ENCODE data around the gene OVCH1. TPM values are rescaled to one million over a fixed set of nuclear protein-coding genes. Genes with fewer than 3 reads are reported as not detected.
A peak's percentile ranks its signal among the peaks of the same experiment; 100 is the strongest.

OVCH1 gene
- total and polyA plus RNA-seq, 9 of the 15 experiments (the other 6 are each of a cell fraction or from before 2014, with no cell fraction given) = not detected

DNA sequence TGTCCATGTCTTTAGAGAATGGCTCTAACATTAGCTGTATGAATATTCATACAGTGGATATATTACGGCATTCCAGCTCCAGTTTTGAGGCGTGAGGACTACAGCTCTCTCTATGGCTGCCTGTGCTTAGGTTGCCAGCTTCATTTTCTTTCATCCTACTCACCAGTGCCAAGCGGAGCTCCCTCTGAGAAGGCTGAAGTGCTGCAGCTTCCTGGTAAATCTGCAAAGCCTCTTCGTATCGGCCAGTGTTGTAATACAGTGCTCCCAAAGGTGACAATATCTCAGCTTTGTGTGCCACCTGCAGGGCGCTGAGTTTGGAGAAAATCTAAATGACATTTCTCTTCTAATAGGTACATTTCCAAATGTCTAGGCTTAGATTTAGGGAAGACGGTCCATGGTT, 19.8 kb upstream of the OVCH1 start:
- DNase-seq (ENCODE audit: extremely low read depth in 1 of 4, low spot score in 3 of 4) (peak in 2 of 4 experiments; percentile 5), FAIRE-seq (no peak), ATAC-seq (peak; percentile 70)
- no peak overlapping the region for H3K4me2 ChIP-seq (ENCODE audit: insufficient read depth, low read length)
- no TSS peak for BruUV-seq (replicated peaks)
- H4K20me1 ChIP-seq (replicated peaks; ENCODE audit: control insufficient read depth, insufficient read depth, low read length) = no peaks in the 10 kb centered on the region
- 0 out of 2 replicates have a peak overlapping the region, but pooled peaks have one; percentile 4 for H2AFZ ChIP-seq (ENCODE audit: low read depth, low read length)
- intact Hi-C loops (cut with micrococcal nuclease) (loop anchor here (1.0 kb wide), 1 partner anchor 208 kb away; no protein-coding TSS in a partner anchor), in situ Hi-C loops (cut with MboI) (no loop called here)
- H3K79me2 ChIP-seq (ENCODE audit: control insufficient read depth, insufficient read depth, low read length) = no peaks in the 10 kb centered on the region
- H3K27ac ChIP-seq (ENCODE audit: extremely low read depth, low read depth, low read length) = no peak overlapping the region
- POLR2A ChIA-PET = interaction anchor here (0.6 kb wide), 1 partner anchor 993 kb away, joined by 3 read pairs; no protein-coding TSS in a partner anchor
- H3K9me1 ChIP-seq (ENCODE audit: control insufficient read depth, insufficient read depth, low read length) = no peaks in the 10 kb centered on the region
- no peaks in the 10 kb centered on the region for H3K9me3 ChIP-seq (replicated peaks; ENCODE audit: control insufficient read depth, insufficient read depth, low read depth, low read length)
- H3K4me3 ChIP-seq = no peak overlapping the region
- CTCF ChIA-PET (ENCODE audit: low intra/inter-chr PET ratio) = interaction anchor here (1.1 kb wide), 1 partner anchor 208 kb away, joined by 9 read pairs; no protein-coding TSS in a partner anchor
- H3K9ac ChIP-seq (ENCODE audit: insufficient read depth in 1 of 2, low read depth in 2 of 2, low read length in 2 of 2) = no peak overlapping the region
- no peaks in the 10 kb centered on the region for H3K36me3 ChIP-seq (ENCODE audit: control insufficient read depth, insufficient read depth, low read length)
- peaks cover 0 to 4% of the 10 kb centered on the region in 2 experiments; a peak in 1 of 5 replicates for H3K27me3 ChIP-seq (ENCODE audit: control insufficient read depth in 2 of 2, insufficient read depth in 2 of 2, low read length in 2 of 2)
- 2% methylated on average over 7 of the region's 7 CpGs for WGBS (ENCODE audit: insufficient coverage, low coverage, missing lambda C conversion rate)
- no peaks in the 10 kb centered on the region; a peak in 1 of 5 replicates for H3K4me1 ChIP-seq (replicated peaks in 1 of 2; ENCODE audit: control insufficient read depth in 2 of 2, insufficient read depth in 2 of 2, low read length in 2 of 2)
- TF ChIP-seq PYGO2 (tag; IDR thresholded peaks at IDR 0.05) (no peak), POLR3A (IDR thresholded peaks at IDR 0.05; ENCODE audit: borderline replicate concordance, extremely low read depth, insufficient read depth, insufficient read length) (no peak), RB1 (IDR thresholded peaks at IDR 0.05; ENCODE audit: low read depth) (no peak), ZNF668 (CRISPR knock-in tag; IDR thresholded peaks at IDR 0.05) (no peak), KLF16 (IDR thresholded peaks at IDR 0.05) (no peak), ZNF57 (CRISPR knock-in tag; IDR thresholded peaks at IDR 0.05) (no peak), NCOA6 (IDR thresholded peaks at IDR 0.05) (no peak), SMC3 (conservative IDR thresholded peaks at IDR 0.05; ENCODE audit: insufficient read depth, low read depth, low read length) (no peak), SUPT5H (IDR thresholded peaks at IDR 0.05) (no peak), BRD4 (IDR thresholded peaks at IDR 0.05) (no peak), RAD21 (CRISPR knock-in tag; conservative IDR thresholded peaks at IDR 0.05 in 1 of 2, IDR thresholded peaks at IDR 0.05 in 1 of 2) (peak; percentile 63 to 73), CEBPG (CRISPR knock-in tag; IDR thresholded peaks at IDR 0.05) (no peak), CEBPG (tag; conservative IDR thresholded peaks at IDR 0.05 in 1 of 2, IDR thresholded peaks at IDR 0.05 in 1 of 2) (0 out of 4 replicates have a peak, but pooled peaks of 1 of the 2 experiments have one; percentile 20)
- TF ChIP-seq, protein P1, sequence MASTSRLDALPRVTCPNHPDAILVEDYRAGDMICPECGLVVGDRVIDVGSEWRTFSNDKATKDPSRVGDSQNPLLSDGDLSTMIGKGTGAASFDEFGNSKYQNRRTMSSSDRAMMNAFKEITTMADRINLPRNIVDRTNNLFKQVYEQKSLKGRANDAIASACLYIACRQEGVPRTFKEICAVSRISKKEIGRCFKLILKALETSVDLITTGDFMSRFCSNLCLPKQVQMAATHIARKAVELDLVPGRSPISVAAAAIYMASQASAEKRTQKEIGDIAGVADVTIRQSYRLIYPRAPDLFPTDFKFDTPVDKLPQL (IDR thresholded peaks at IDR 0.05; ENCODE audit: extremely low read depth, insufficient read length) = no peak
- TF ChIP-seq, protein P2, sequence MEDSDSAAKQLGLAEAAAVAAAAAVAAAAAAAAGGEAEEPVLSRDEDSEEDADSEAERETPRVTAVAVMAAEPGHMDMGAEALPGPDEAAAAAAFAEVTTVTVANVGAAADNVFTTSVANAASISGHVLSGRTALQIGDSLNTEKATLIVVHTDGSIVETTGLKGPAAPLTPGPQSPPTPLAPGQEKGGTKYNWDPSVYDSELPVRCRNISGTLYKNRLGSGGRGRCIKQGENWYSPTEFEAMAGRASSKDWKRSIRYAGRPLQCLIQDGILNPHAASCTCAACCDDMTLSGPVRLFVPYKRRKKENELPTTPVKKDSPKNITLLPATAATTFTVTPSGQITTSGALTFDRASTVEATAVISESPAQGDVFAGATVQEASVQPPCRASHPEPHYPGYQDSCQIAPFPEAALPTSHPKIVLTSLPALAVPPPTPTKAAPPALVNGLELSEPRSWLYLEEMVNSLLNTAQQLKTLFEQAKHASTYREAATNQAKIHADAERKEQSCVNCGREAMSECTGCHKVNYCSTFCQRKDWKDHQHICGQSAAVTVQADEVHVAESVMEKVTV (CRISPR knock-in tag; IDR thresholded peaks at IDR 0.05) = peak; percentile 56
- TF ChIP-seq, protein P3, sequence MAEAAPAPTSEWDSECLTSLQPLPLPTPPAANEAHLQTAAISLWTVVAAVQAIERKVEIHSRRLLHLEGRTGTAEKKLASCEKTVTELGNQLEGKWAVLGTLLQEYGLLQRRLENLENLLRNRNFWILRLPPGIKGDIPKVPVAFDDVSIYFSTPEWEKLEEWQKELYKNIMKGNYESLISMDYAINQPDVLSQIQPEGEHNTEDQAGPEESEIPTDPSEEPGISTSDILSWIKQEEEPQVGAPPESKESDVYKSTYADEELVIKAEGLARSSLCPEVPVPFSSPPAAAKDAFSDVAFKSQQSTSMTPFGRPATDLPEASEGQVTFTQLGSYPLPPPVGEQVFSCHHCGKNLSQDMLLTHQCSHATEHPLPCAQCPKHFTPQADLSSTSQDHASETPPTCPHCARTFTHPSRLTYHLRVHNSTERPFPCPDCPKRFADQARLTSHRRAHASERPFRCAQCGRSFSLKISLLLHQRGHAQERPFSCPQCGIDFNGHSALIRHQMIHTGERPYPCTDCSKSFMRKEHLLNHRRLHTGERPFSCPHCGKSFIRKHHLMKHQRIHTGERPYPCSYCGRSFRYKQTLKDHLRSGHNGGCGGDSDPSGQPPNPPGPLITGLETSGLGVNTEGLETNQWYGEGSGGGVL (CRISPR knock-in tag; IDR thresholded peaks at IDR 0.05) = no peak
- TF ChIP-seq, protein P4, sequence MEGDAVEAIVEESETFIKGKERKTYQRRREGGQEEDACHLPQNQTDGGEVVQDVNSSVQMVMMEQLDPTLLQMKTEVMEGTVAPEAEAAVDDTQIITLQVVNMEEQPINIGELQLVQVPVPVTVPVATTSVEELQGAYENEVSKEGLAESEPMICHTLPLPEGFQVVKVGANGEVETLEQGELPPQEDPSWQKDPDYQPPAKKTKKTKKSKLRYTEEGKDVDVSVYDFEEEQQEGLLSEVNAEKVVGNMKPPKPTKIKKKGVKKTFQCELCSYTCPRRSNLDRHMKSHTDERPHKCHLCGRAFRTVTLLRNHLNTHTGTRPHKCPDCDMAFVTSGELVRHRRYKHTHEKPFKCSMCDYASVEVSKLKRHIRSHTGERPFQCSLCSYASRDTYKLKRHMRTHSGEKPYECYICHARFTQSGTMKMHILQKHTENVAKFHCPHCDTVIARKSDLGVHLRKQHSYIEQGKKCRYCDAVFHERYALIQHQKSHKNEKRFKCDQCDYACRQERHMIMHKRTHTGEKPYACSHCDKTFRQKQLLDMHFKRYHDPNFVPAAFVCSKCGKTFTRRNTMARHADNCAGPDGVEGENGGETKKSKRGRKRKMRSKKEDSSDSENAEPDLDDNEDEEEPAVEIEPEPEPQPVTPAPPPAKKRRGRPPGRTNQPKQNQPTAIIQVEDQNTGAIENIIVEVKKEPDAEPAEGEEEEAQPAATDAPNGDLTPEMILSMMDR (IDR thresholded peaks at IDR 0.05 in 2 of 3, conservative IDR thresholded peaks at IDR 0.05 in 1 of 3; ENCODE audit: insufficient read depth in 2 of 3, low read depth in 1 of 3, low read length in 3 of 3) = peak in 2 of 3 experiments; percentile 31 to 54; a peak in 2 of 6 replicates

Measured in K562 (cell line).